ENCODE measurements around the gene POLR1A. TPM values are rescaled to one million over a fixed set of nuclear protein-coding genes. Genes with fewer than 3 reads are reported as not detected.

Gene POLR1A
- total RNA-seq, 4 donors from 2014 or later = 11.9 to 16.9 (median 13.5) TPM

GRCh38 chr2:86142436-86143257, 37.0 kb upstream of the POLR1A start:
- WGBS, 2 donors = 58 to 61% methylated on average over 3 of the region's 3 CpGs
- no peak overlapping the region for H3K4me3 ChIP-seq (ENCODE audit: low read depth, poor library complexity, severe bottlenecking)
- DNase-seq (ENCODE audit: low spot score in 2 of 2) = no peak
- intact Hi-C loops (cut with DNase I; ENCODE audit: low total_unique reads) = no loop called here
- TF ChIP-seq POLR2A (IDR thresholded peaks at IDR 0.05) (no peak), CTCF (IDR thresholded peaks at IDR 0.05) (no peak)

GRCh38 chr2:86140969-86141392, 35.3 kb upstream of the POLR1A start:
- H3K4me3 ChIP-seq (ENCODE audit: low read depth, poor library complexity, severe bottlenecking) = no peak overlapping the region
- 80 to 82% methylated on average over 4 of the region's 4 CpGs for WGBS, 2 donors
- TF ChIP-seq POLR2A (IDR thresholded peaks at IDR 0.05) (no peak), CTCF (IDR thresholded peaks at IDR 0.05) (no peak)
- intact Hi-C loops (cut with DNase I; ENCODE audit: low total_unique reads) = no loop called here
- no peak for DNase-seq (ENCODE audit: low spot score in 2 of 2)

- WGBS, 2 donors = 83 to 88% methylated on average over 4 of the region's 4 CpGs
These were observed 34.3 kb upstream of the POLR1A start for GRCh38 chr2:86139981-86140380.

GRCh38 chr2:86138736-86139625, 33.3 kb upstream of the POLR1A start:
- H3K4me3 ChIP-seq (ENCODE audit: low read depth, poor library complexity, severe bottlenecking) = no peak overlapping the region
- intact Hi-C loops (cut with DNase I; ENCODE audit: low total_unique reads) = no loop called here
- TF ChIP-seq CTCF (IDR thresholded peaks at IDR 0.05) (no peak), POLR2A (IDR thresholded peaks at IDR 0.05) (no peak)
- WGBS, 2 donors = 94 to 98% methylated on average over 7 of the region's 7 CpGs
- no peak for DNase-seq (ENCODE audit: low spot score in 2 of 2)

More at GRCh38 chr2:86139981-86140380, 34.3 kb upstream of the POLR1A start:
- no peak for TF ChIP-seq POLR2A (IDR thresholded peaks at IDR 0.05)
- intact Hi-C loops (cut with DNase I; ENCODE audit: low total_unique reads) = no loop called here
- no peak for DNase-seq (ENCODE audit: low spot score in 2 of 2)
- no peak overlapping the region for H3K4me3 ChIP-seq (ENCODE audit: low read depth, poor library complexity, severe bottlenecking)

GRCh38 chr2:86136141-86136540, 30.5 kb upstream of the POLR1A start:
- TF ChIP-seq CTCF (IDR thresholded peaks at IDR 0.05) (no peak), POLR2A (IDR thresholded peaks at IDR 0.05) (no peak)
- intact Hi-C loops (cut with DNase I; ENCODE audit: low total_unique reads) = no loop called here

GRCh38 chr2:86135653-86136052, 30.0 kb upstream of the POLR1A start:
- 67 to 81% methylated on average over 5 of the region's 5 CpGs for WGBS, 2 donors
- TF ChIP-seq CTCF (IDR thresholded peaks at IDR 0.05) (no peak), POLR2A (IDR thresholded peaks at IDR 0.05) (no peak)
- H3K4me3 ChIP-seq (ENCODE audit: low read depth, poor library complexity, severe bottlenecking) = no peak overlapping the region
- intact Hi-C loops (cut with DNase I; ENCODE audit: low total_unique reads) = no loop called here
- DNase-seq (ENCODE audit: low spot score in 2 of 2) = no peak

More at GRCh38 chr2:86136141-86136540, 30.5 kb upstream of the POLR1A start:
- H3K4me3 ChIP-seq (ENCODE audit: low read depth, poor library complexity, severe bottlenecking) = no peak overlapping the region
- 79 to 91% methylated on average over 2 of the region's 2 CpGs for WGBS, 2 donors
- no peak for DNase-seq (ENCODE audit: low spot score in 2 of 2)
